ACC112 (cell line): ENCODE results near the gene KIAA0319L.

Experiments
- H2AFZ ChIP-seq: fragments of 200-600 bp; sonication (generic); one replicate; pipeline ENCODE4 v1.6.0; 2017; ENCODE audit warnings: antibody characterized with exemption, low read length; ENCODE audit not compliant: unreplicated experiment
- H3K27ac ChIP-seq: fragments of 200-600 bp; sonication (generic); 2 replicates; pipeline ENCODE4 v1.5.1; 2014; ENCODE audit warnings: low read depth, mild to moderate bottlenecking, antibody characterized with exemption, low read length, moderate library complexity
- H3K27me3 ChIP-seq: fragments of 200-600 bp; sonication (generic); 2 replicates; pipeline ENCODE4 v1.6.1; 2014; ENCODE audit warnings: mild to moderate bottlenecking, antibody characterized with exemption, low read length, moderate library complexity, mixed read lengths; ENCODE audit not compliant: insufficient read depth
- H3K36me3 ChIP-seq: fragments of 200-600 bp; sonication (generic); 2 replicates; pipeline ENCODE4 v1.6.1; 2016; ENCODE audit warnings: mild to moderate bottlenecking, antibody characterized with exemption, low read length, moderate library complexity, mixed read lengths; ENCODE audit not compliant: insufficient read depth
- H3K4me1 ChIP-seq: fragments of 200-600 bp; sonication (generic); one replicate; pipeline ENCODE4 v1.6.1; 2016; ENCODE audit warnings: low read length, mixed read lengths; ENCODE audit not compliant: insufficient read depth, unreplicated experiment, control insufficient read depth
- H3K4me3 ChIP-seq: fragments of 200-600 bp; sonication (generic); 2 replicates; pipeline ENCODE4 v1.5.1; 2014; ENCODE audit warnings: mild to moderate bottlenecking, low read depth, low read length
- H3K79me2 ChIP-seq: fragments of 200-600 bp; sonication (generic); one replicate; pipeline ENCODE4 v1.6.0; 2016; ENCODE audit warnings: low read length; ENCODE audit not compliant: control insufficient read depth, unreplicated experiment, insufficient read depth

The KIAA0319L gene

GRCh38 chr1:35572296-35572695 lies 15.1 kb upstream of the KIAA0319L start:
- Histone ChIP-seq H3K36me3 (no peaks in the 10 kb centered on the region), H2AFZ (no peak overlapping the region), H3K79me2 (no peaks in the 10 kb centered on the region), H3K27me3 (peaks cover 42% of the 10 kb centered on the region), H3K4me3 (no peak overlapping the region), H3K4me1 (peaks cover 15% of the 10 kb centered on the region), H3K27ac (no peak overlapping the region)

GRCh38 chr1:35571263-35571662 lies 14.1 kb upstream of the KIAA0319L start:
- no peak overlapping the region for H3K4me3 ChIP-seq
- no peak overlapping the region for H2AFZ ChIP-seq
- peaks cover 13% of the 10 kb centered on the region for H3K4me1 ChIP-seq
- no peaks in the 10 kb centered on the region for H3K36me3 ChIP-seq
- peaks cover 34% of the 10 kb centered on the region for H3K27me3 ChIP-seq
- H3K79me2 ChIP-seq: no peaks in the 10 kb centered on the region
- H3K27ac ChIP-seq: no peak overlapping the region

- H3K4me3 ChIP-seq: no peak overlapping the region
- H3K4me1 ChIP-seq: peaks cover 8% of the 10 kb centered on the region
- no peaks in the 10 kb centered on the region for H3K79me2 ChIP-seq
- no peaks in the 10 kb centered on the region for H3K36me3 ChIP-seq
- H3K27me3 ChIP-seq: peaks cover 33% of the 10 kb centered on the region
- H3K27ac ChIP-seq: no peak overlapping the region
- H2AFZ ChIP-seq: no peak overlapping the region
Observed at GRCh38 chr1:35570589-35571137, 13.5 kb upstream of the KIAA0319L start.

GRCh38 chr1:35569936-35570335 lies 12.7 kb upstream of the KIAA0319L start:
- Histone ChIP-seq H3K4me1 (peaks cover 8% of the 10 kb centered on the region), H3K4me3 (no peak overlapping the region), H3K27me3 (peaks cover 31% of the 10 kb centered on the region), H3K36me3 (no peaks in the 10 kb centered on the region), H3K79me2 (no peaks in the 10 kb centered on the region), H3K27ac (no peak overlapping the region), H2AFZ (no peak overlapping the region)

- no peak overlapping the region for H3K27ac ChIP-seq
- H3K4me3 ChIP-seq: no peak overlapping the region
- H3K4me1 ChIP-seq: peaks cover 8% of the 10 kb centered on the region
- H2AFZ ChIP-seq: no peak overlapping the region
- H3K36me3 ChIP-seq: no peaks in the 10 kb centered on the region; the same call in 1 of the 2 replicates
- no peaks in the 10 kb centered on the region for H3K79me2 ChIP-seq
- H3K27me3 ChIP-seq: peaks cover 23% of the 10 kb centered on the region
Observed at GRCh38 chr1:35568975-35569395, 11.8 kb upstream of the KIAA0319L start.

GRCh38 chr1:35567947-35568558 lies 10.8 kb upstream of the KIAA0319L start:
- H3K36me3 ChIP-seq: no peaks in the 10 kb centered on the region; the same call in 1 of the 2 replicates
- no peaks in the 10 kb centered on the region for H3K79me2 ChIP-seq

GRCh38 chr1:35565742-35566133 lies 8.5 kb upstream of the KIAA0319L start:
- no peak overlapping the region for H3K27ac ChIP-seq
- no peaks in the 10 kb centered on the region; the same call in 1 of the 2 replicates for H3K36me3 ChIP-seq
- no peak overlapping the region for H3K4me3 ChIP-seq

More at GRCh38 chr1:35567947-35568558, 10.8 kb upstream of the KIAA0319L start:
- peaks cover 14% of the 10 kb centered on the region for H3K27me3 ChIP-seq
- no peak overlapping the region for H2AFZ ChIP-seq
- H3K4me1 ChIP-seq: peaks cover 8% of the 10 kb centered on the region
- H3K27ac ChIP-seq: no peak overlapping the region
- H3K4me3 ChIP-seq: no peak overlapping the region

GRCh38 chr1:35564884-35565741 lies 7.9 kb upstream of the KIAA0319L start:
- Histone ChIP-seq H3K27me3 (no peaks in the 10 kb centered on the region), H3K79me2 (peaks cover 6% of the 10 kb centered on the region), H3K36me3 (no peaks in the 10 kb centered on the region; the same call in 1 of the 2 replicates), H3K4me1 (peaks cover 8% of the 10 kb centered on the region), H3K27ac (no peak overlapping the region), H2AFZ (no peak overlapping the region), H3K4me3 (no peak overlapping the region)

More at GRCh38 chr1:35565742-35566133, 8.5 kb upstream of the KIAA0319L start:
- no peaks in the 10 kb centered on the region for H3K79me2 ChIP-seq
- H3K4me1 ChIP-seq: peaks cover 11% of the 10 kb centered on the region
- H2AFZ ChIP-seq: no peak overlapping the region
- no peaks in the 10 kb centered on the region for H3K27me3 ChIP-seq

GRCh38 chr1:35564037-35564883 lies 7.1 kb upstream of the KIAA0319L start:
- Histone ChIP-seq H2AFZ (no peak overlapping the region), H3K27ac (no peak overlapping the region), H3K79me2 (peaks cover 8% of the 10 kb centered on the region), H3K4me1 (peaks cover 6% of the 10 kb centered on the region), H3K36me3 (no peaks in the 10 kb centered on the region; the same call in 1 of the 2 replicates), H3K27me3 (no peaks in the 10 kb centered on the region), H3K4me3 (no peak overlapping the region)

GRCh38 chr1:35563166-35563565 lies 6.0 kb upstream of the KIAA0319L start:
- H3K36me3 ChIP-seq: no peaks in the 10 kb centered on the region; the same call in 1 of the 2 replicates
- H3K4me1 ChIP-seq: peaks cover 10% of the 10 kb centered on the region
- no peak overlapping the region for H3K4me3 ChIP-seq
- H3K27me3 ChIP-seq: no peaks in the 10 kb centered on the region
- no peak overlapping the region for H2AFZ ChIP-seq
- peaks cover 9% of the 10 kb centered on the region for H3K79me2 ChIP-seq
- H3K27ac ChIP-seq: no peak overlapping the region
